ENCODE data around the gene TSPAN32. TPM values are rescaled to one million over a fixed set of nuclear protein-coding genes. Genes with fewer than 3 reads are reported as not detected.

TSPAN32 gene
- total RNA-seq, 3 donors from 2014 or later (not counting 1 experiment from before 2014, with no cell fraction given) = 268 to 327 (median 299) TPM

DNA sequence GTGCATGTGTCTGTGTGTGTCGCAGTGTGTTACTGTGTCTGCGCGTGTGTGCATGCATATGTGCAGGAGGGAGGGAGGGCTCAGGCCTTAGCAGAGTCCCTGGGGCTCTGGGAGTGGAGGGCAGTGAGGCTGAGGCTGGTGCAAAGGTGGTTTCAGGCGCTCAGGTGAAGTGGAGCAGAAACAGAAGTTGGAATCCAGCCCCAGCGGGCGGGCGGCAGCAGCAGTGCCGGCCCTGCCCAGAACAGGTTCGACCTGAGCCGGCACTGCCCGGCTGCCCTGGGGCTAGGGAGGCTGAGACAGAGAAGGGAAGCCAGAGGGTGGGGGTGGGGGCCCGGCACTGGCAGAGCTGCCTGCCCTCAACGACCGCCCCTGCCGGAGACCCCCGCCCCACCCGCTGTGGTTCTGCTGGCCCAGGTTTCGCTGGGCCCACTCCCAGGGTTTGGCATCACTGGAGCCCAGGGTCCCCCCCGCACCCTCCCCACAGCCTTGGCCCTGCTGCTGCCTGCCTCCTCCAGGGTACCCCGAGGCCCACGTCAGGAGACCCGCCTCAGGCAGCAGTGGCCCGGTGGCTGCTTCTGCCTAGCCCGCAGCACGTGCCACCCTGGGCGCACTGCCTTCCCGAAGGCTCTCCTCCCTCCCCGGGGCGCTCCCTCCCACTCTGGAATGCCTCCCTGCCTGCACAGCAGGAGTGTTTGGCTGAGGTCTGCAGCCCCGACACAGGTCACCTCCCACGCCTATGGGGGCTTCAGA is 44.7 kb upstream of the TSPAN32 start:
- ATAC-seq (no peak), DNase-seq (no peak)
- Mint-ChIP-seq H3K9me3 (no peaks in the 10 kb centered on the region), H3K27ac (no peak overlapping the region), H3K4me3 (no peak overlapping the region), H3K27me3 (ENCODE audit: low read depth in 2 of 2) (no peaks in the 10 kb centered on the region), H3K4me1 (no peaks in the 10 kb centered on the region), H3K36me3 (no peaks in the 10 kb centered on the region)
- TF ChIP-seq, protein P1, sequence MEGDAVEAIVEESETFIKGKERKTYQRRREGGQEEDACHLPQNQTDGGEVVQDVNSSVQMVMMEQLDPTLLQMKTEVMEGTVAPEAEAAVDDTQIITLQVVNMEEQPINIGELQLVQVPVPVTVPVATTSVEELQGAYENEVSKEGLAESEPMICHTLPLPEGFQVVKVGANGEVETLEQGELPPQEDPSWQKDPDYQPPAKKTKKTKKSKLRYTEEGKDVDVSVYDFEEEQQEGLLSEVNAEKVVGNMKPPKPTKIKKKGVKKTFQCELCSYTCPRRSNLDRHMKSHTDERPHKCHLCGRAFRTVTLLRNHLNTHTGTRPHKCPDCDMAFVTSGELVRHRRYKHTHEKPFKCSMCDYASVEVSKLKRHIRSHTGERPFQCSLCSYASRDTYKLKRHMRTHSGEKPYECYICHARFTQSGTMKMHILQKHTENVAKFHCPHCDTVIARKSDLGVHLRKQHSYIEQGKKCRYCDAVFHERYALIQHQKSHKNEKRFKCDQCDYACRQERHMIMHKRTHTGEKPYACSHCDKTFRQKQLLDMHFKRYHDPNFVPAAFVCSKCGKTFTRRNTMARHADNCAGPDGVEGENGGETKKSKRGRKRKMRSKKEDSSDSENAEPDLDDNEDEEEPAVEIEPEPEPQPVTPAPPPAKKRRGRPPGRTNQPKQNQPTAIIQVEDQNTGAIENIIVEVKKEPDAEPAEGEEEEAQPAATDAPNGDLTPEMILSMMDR (IDR thresholded peaks at IDR 0.05) = no peak
- Histone ChIP-seq H3K4me3 (ENCODE audit: low read length) (no peak overlapping the region), H3K27ac (ENCODE audit: low read length) (no peak overlapping the region), H3K36me3 (ENCODE audit: control insufficient read depth, insufficient read depth, low read length) (no peaks in the 10 kb centered on the region), H3K9me3 (ENCODE audit: control insufficient read depth, insufficient read depth, low read length) (no peaks in the 10 kb centered on the region), H3K4me1 (ENCODE audit: control insufficient read depth, insufficient read depth, low read length) (no peaks in the 10 kb centered on the region), H3K27me3 (ENCODE audit: control insufficient read depth, insufficient read depth, low read length) (no peaks in the 10 kb centered on the region)
- 94% methylated on average over 31 of the region's 31 CpGs for WGBS (ENCODE audit: insufficient coverage)
- intact Hi-C loops (cut with micrococcal nuclease) = no loop called here

DNA sequence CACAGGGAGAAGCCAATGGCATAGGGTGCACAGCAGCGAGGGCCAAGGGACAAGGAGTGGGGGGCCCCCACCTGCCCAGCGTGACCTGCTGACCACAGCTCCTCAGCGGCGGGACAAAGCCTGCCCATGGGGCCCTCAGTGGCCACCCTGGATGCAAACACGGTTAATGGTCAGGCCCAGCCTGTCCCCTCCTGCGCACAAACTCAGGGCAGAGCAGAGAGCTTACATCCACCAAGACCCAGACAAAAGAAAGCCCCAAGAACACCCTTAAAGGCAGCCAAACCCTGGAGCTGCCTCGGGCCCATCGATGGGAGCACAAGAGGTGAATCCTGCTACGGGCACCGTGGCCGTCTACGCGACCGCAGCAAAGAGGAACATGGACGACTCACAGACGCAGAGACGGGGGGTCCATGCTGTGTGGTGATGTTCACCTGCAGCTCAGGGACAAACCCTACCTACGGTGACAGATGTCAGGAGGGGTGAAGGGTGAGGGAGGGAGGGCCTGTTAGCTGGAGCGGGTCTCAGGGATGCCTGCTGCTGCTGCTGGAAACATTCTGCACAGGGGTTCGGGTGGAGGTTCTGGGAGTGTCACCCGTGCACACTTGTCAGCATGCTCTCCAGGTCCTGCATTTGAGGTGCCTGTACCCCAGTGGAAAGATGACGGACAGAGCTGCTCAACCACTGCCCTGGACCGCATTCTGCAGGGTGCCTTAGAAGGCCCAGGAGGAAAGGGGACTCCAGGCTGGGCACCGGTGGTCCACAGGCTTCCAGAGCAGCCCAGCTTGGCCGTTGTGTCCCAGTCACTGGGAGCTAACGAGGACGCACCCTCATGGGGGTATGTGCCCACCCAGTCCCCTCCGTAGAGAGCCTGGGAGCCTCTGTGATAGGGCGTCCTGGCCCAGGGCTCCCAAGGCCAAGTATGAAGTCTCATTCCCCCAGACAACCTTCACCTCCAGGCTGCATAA is 43.0 kb upstream of the TSPAN32 start:
- no peaks in the 10 kb centered on the region for H3K4me1 ChIP-seq (ENCODE audit: control insufficient read depth, insufficient read depth, low read length)
- Mint-ChIP-seq H3K36me3 (no peaks in the 10 kb centered on the region), H3K4me1 (no peaks in the 10 kb centered on the region), H3K4me3 (no peak overlapping the region), H3K27me3 (ENCODE audit: low read depth in 2 of 2) (no peaks in the 10 kb centered on the region), H3K27ac (no peak overlapping the region), H3K9me3 (no peaks in the 10 kb centered on the region)
- DNase-seq (no peak), ATAC-seq (no peak)
- H3K27ac ChIP-seq (ENCODE audit: low read length) = no peak overlapping the region
- H3K27me3 ChIP-seq (ENCODE audit: control insufficient read depth, insufficient read depth, low read length) = no peaks in the 10 kb centered on the region
- no peaks in the 10 kb centered on the region for H3K36me3 ChIP-seq (ENCODE audit: control insufficient read depth, insufficient read depth, low read length)
- TF ChIP-seq, protein P1 (IDR thresholded peaks at IDR 0.05) = no peak
- no peak overlapping the region for H3K4me3 ChIP-seq (ENCODE audit: low read length)
- H3K9me3 ChIP-seq (ENCODE audit: control insufficient read depth, insufficient read depth, low read length) = no peaks in the 10 kb centered on the region
- WGBS (ENCODE audit: insufficient coverage) = 95% methylated on average over 29 of the region's 29 CpGs
- intact Hi-C loops (cut with micrococcal nuclease) = no loop called here

DNA sequence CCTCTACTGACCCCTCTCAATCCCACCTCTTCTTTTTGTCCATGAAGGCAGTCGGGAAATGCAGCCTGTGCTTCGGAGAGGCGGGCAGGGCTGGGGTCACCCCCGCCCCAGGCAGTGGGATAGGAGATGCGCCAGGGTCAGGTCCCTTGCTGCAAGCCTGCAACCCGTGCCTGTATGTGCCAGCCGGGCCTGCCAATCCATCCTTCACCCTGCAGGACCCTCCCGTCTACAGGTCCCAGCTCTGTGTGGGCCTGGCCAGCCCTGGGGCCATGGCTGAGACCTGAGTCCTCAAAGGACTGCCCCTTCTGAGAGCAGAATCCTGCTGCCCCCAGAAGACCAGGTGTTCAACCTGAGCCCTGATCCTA is 42.4 kb upstream of the TSPAN32 start:
- Mint-ChIP-seq H3K9me3 (no peaks in the 10 kb centered on the region), H3K27ac (no peak overlapping the region), H3K4me3 (no peak overlapping the region), H3K4me1 (peaks cover under 1 to 2% of the 10 kb centered on the region in 2 donors), H3K36me3 (no peaks in the 10 kb centered on the region), H3K27me3 (ENCODE audit: low read depth in 2 of 2) (no peaks in the 10 kb centered on the region)
- WGBS (ENCODE audit: insufficient coverage) = 91% methylated on average over 8 of the region's 8 CpGs
- DNase-seq (no peak), ATAC-seq (no peak)
- TF ChIP-seq, protein P1 (IDR thresholded peaks at IDR 0.05) = no peak
- intact Hi-C loops (cut with micrococcal nuclease) = no loop called here
- Histone ChIP-seq H3K9me3 (ENCODE audit: control insufficient read depth, insufficient read depth, low read length) (no peaks in the 10 kb centered on the region), H3K27me3 (ENCODE audit: control insufficient read depth, insufficient read depth, low read length) (no peaks in the 10 kb centered on the region), H3K27ac (ENCODE audit: low read length) (no peak overlapping the region), H3K36me3 (ENCODE audit: control insufficient read depth, insufficient read depth, low read length) (no peaks in the 10 kb centered on the region), H3K4me3 (ENCODE audit: low read length) (no peak overlapping the region), H3K4me1 (ENCODE audit: control insufficient read depth, insufficient read depth, low read length) (no peaks in the 10 kb centered on the region)
